ENCODE results near the gene PTGS2.

PTGS2 gene

GRCh38 chr1:186662752-186663151, 17.5 kb downstream of the PTGS2 start:
- Histone ChIP-seq H3K18ac (ENCODE audit: low read depth in 1 of 2, low read length in 2 of 2) (no peak overlapping the region), H3K27ac (ENCODE audit: low read length, poor library complexity, severe bottlenecking) (no peak overlapping the region), H2BK5ac (ENCODE audit: low read depth, low read length, poor library complexity, severe bottlenecking) (no peak overlapping the region), H3K36me3 (ENCODE audit: control insufficient read depth in 1 of 2, insufficient read depth in 2 of 2, low read depth in 1 of 2, low read length in 2 of 2) (no peaks in the 10 kb centered on the region), H2BK120ac (ENCODE audit: low read depth, low read length) (no peak overlapping the region), H3K4me2 (ENCODE audit: low read length, poor library complexity, severe bottlenecking) (no peak overlapping the region), H3K4ac (ENCODE audit: low read depth in 1 of 2, low read length in 2 of 2) (no peak overlapping the region), H3K79me1 (replicated peaks; ENCODE audit: low read length, poor library complexity, severe bottlenecking) (no peaks in the 10 kb centered on the region), H3K4me3 (ENCODE audit: insufficient read depth in 1 of 2, low read depth in 1 of 2, low read length in 2 of 2) (no peak overlapping the region), H3K27me3 (ENCODE audit: control insufficient read depth in 1 of 2, insufficient read depth in 1 of 2, low read length in 2 of 2) (no peaks in the 10 kb centered on the region), H3K23ac (ENCODE audit: low read length in 2 of 2) (no peak overlapping the region), H3K9ac (ENCODE audit: low read length) (no peak overlapping the region), H4K91ac (ENCODE audit: low read length) (no peak overlapping the region), H3K14ac (ENCODE audit: low read length in 2 of 2) (no peak overlapping the region), H3K4me1 (ENCODE audit: control insufficient read depth, insufficient read depth, low read depth, low read length) (no peaks in the 10 kb centered on the region), H2AK5ac (ENCODE audit: low read length, severe bottlenecking) (no peak overlapping the region), H3K9me3 (ENCODE audit: control insufficient read depth, low read length) (no peaks in the 10 kb centered on the region), H2BK12ac (ENCODE audit: low read length in 2 of 2) (no peak overlapping the region), H2BK15ac (ENCODE audit: low read depth, poor library complexity, severe bottlenecking) (no peak overlapping the region), H4K8ac (ENCODE audit: low read length) (no peak overlapping the region), H2AFZ (ENCODE audit: low read depth, low read length) (no peak overlapping the region)
- no peak for DNase-seq

- no peak overlapping the region for H3K4me3 ChIP-seq (ENCODE audit: insufficient read depth in 1 of 2, low read depth in 1 of 2, low read length in 2 of 2)
Measured at GRCh38 chr1:186659890-186660341, 20.3 kb downstream of the PTGS2 start.

GRCh38 chr1:186658999-186659398, 21.2 kb downstream of the PTGS2 start:
- no peak overlapping the region for H2AK5ac ChIP-seq (ENCODE audit: low read length, severe bottlenecking)
- no peaks in the 10 kb centered on the region for H3K79me1 ChIP-seq (replicated peaks; ENCODE audit: low read length, poor library complexity, severe bottlenecking)
- no peak overlapping the region for H2BK12ac ChIP-seq (ENCODE audit: low read length in 2 of 2)
- H4K91ac ChIP-seq (ENCODE audit: low read length): no peak overlapping the region
- H3K27ac ChIP-seq (ENCODE audit: low read length, poor library complexity, severe bottlenecking): no peak overlapping the region
- H3K9ac ChIP-seq (ENCODE audit: low read length): no peak overlapping the region
- H3K4me2 ChIP-seq (ENCODE audit: low read length, poor library complexity, severe bottlenecking): no peak overlapping the region
- no peak overlapping the region for H2AFZ ChIP-seq (ENCODE audit: low read depth, low read length)
- H3K23ac ChIP-seq (ENCODE audit: low read length in 2 of 2): no peak overlapping the region
- no peak overlapping the region for H3K4ac ChIP-seq (ENCODE audit: low read depth in 1 of 2, low read length in 2 of 2)
- H3K36me3 ChIP-seq (ENCODE audit: control insufficient read depth in 1 of 2, insufficient read depth in 2 of 2, low read depth in 1 of 2, low read length in 2 of 2): no peaks in the 10 kb centered on the region
- H2BK120ac ChIP-seq (ENCODE audit: low read depth, low read length): no peak overlapping the region
- H3K4me1 ChIP-seq (ENCODE audit: control insufficient read depth, insufficient read depth, low read depth, low read length): no peaks in the 10 kb centered on the region
- no peak overlapping the region for H2BK5ac ChIP-seq (ENCODE audit: low read depth, low read length, poor library complexity, severe bottlenecking)
- H4K8ac ChIP-seq (ENCODE audit: low read length): no peak overlapping the region
- no peaks in the 10 kb centered on the region for H3K27me3 ChIP-seq (ENCODE audit: control insufficient read depth in 1 of 2, insufficient read depth in 1 of 2, low read length in 2 of 2)
- no peak overlapping the region for H3K4me3 ChIP-seq (ENCODE audit: insufficient read depth in 1 of 2, low read depth in 1 of 2, low read length in 2 of 2)
- H2BK15ac ChIP-seq (ENCODE audit: low read depth, poor library complexity, severe bottlenecking): no peak overlapping the region
- DNase-seq: no peak
- no peaks in the 10 kb centered on the region for H3K9me3 ChIP-seq (ENCODE audit: control insufficient read depth, low read length)
- no peak overlapping the region for H3K18ac ChIP-seq (ENCODE audit: low read depth in 1 of 2, low read length in 2 of 2)
- H3K14ac ChIP-seq (ENCODE audit: low read length in 2 of 2): no peak overlapping the region

More at GRCh38 chr1:186659890-186660341, 20.3 kb downstream of the PTGS2 start:
- H3K4me2 ChIP-seq (ENCODE audit: low read length, poor library complexity, severe bottlenecking): no peak overlapping the region
- no peak overlapping the region for H2BK12ac ChIP-seq (ENCODE audit: low read length in 2 of 2)
- no peak overlapping the region for H3K23ac ChIP-seq (ENCODE audit: low read length in 2 of 2)
- H3K9me3 ChIP-seq (ENCODE audit: control insufficient read depth, low read length): no peaks in the 10 kb centered on the region
- no peak overlapping the region for H3K27ac ChIP-seq (ENCODE audit: low read length, poor library complexity, severe bottlenecking)
- H3K27me3 ChIP-seq (ENCODE audit: control insufficient read depth in 1 of 2, insufficient read depth in 1 of 2, low read length in 2 of 2): no peaks in the 10 kb centered on the region
- H2AFZ ChIP-seq (ENCODE audit: low read depth, low read length): no peak overlapping the region
- DNase-seq: no peak
- no peak overlapping the region for H2AK5ac ChIP-seq (ENCODE audit: low read length, severe bottlenecking)
- no peak overlapping the region for H3K18ac ChIP-seq (ENCODE audit: low read depth in 1 of 2, low read length in 2 of 2)
- no peak overlapping the region for H3K4ac ChIP-seq (ENCODE audit: low read depth in 1 of 2, low read length in 2 of 2)
- H2BK120ac ChIP-seq (ENCODE audit: low read depth, low read length): no peak overlapping the region
- no peak overlapping the region for H2BK5ac ChIP-seq (ENCODE audit: low read depth, low read length, poor library complexity, severe bottlenecking)
- H3K9ac ChIP-seq (ENCODE audit: low read length): no peak overlapping the region
- no peaks in the 10 kb centered on the region for H3K36me3 ChIP-seq (ENCODE audit: control insufficient read depth in 1 of 2, insufficient read depth in 2 of 2, low read depth in 1 of 2, low read length in 2 of 2)
- H3K79me1 ChIP-seq (replicated peaks; ENCODE audit: low read length, poor library complexity, severe bottlenecking): no peaks in the 10 kb centered on the region
- H2BK15ac ChIP-seq (ENCODE audit: low read depth, poor library complexity, severe bottlenecking): no peak overlapping the region
- no peak overlapping the region for H4K91ac ChIP-seq (ENCODE audit: low read length)
- H4K8ac ChIP-seq (ENCODE audit: low read length): no peak overlapping the region
- H3K4me1 ChIP-seq (ENCODE audit: control insufficient read depth, insufficient read depth, low read depth, low read length): no peaks in the 10 kb centered on the region
- H3K14ac ChIP-seq (ENCODE audit: low read length in 2 of 2): no peak overlapping the region

GRCh38 chr1:186657481-186657880, 22.7 kb downstream of the PTGS2 start:
- no peaks in the 10 kb centered on the region for H3K27me3 ChIP-seq (ENCODE audit: control insufficient read depth in 1 of 2, insufficient read depth in 1 of 2, low read length in 2 of 2)
- H3K14ac ChIP-seq (ENCODE audit: low read length in 2 of 2): no peak overlapping the region
- no peak overlapping the region for H2BK12ac ChIP-seq (ENCODE audit: low read length in 2 of 2)
- no peak overlapping the region for H2BK120ac ChIP-seq (ENCODE audit: low read depth, low read length)
- H2BK15ac ChIP-seq (ENCODE audit: low read depth, poor library complexity, severe bottlenecking): no peak overlapping the region
- H3K4me2 ChIP-seq (ENCODE audit: low read length, poor library complexity, severe bottlenecking): no peak overlapping the region
- no peak overlapping the region for H3K4me3 ChIP-seq (ENCODE audit: insufficient read depth in 1 of 2, low read depth in 1 of 2, low read length in 2 of 2)
- no peak overlapping the region for H3K4ac ChIP-seq (ENCODE audit: low read depth in 1 of 2, low read length in 2 of 2)
- H4K8ac ChIP-seq (ENCODE audit: low read length): no peak overlapping the region
- no peak overlapping the region for H2BK5ac ChIP-seq (ENCODE audit: low read depth, low read length, poor library complexity, severe bottlenecking)
- no peaks in the 10 kb centered on the region for H3K36me3 ChIP-seq (ENCODE audit: control insufficient read depth in 1 of 2, insufficient read depth in 2 of 2, low read depth in 1 of 2, low read length in 2 of 2)
- H3K9ac ChIP-seq (ENCODE audit: low read length): no peak overlapping the region
- no peak overlapping the region for H3K18ac ChIP-seq (ENCODE audit: low read depth in 1 of 2, low read length in 2 of 2)
- WGBS: no CpG with 5 or more reads among the region's 2 CpGs
- no peak overlapping the region for H2AFZ ChIP-seq (ENCODE audit: low read depth, low read length)
- H3K9me3 ChIP-seq (ENCODE audit: control insufficient read depth, low read length): no peaks in the 10 kb centered on the region
- no peaks in the 10 kb centered on the region for H3K79me1 ChIP-seq (replicated peaks; ENCODE audit: low read length, poor library complexity, severe bottlenecking)
- H2AK5ac ChIP-seq (ENCODE audit: low read length, severe bottlenecking): no peak overlapping the region
- DNase-seq: no peak
- no peak overlapping the region for H4K91ac ChIP-seq (ENCODE audit: low read length)
- H3K23ac ChIP-seq (ENCODE audit: low read length in 2 of 2): no peak overlapping the region
- no peaks in the 10 kb centered on the region for H3K4me1 ChIP-seq (ENCODE audit: control insufficient read depth, insufficient read depth, low read depth, low read length)
- H3K27ac ChIP-seq (ENCODE audit: low read length, poor library complexity, severe bottlenecking): no peak overlapping the region

Data from mesenchymal stem cell (in vitro differentiated cells and primary cell).